ENCODE results near the gene GFAP. TPM values are rescaled to one million over a fixed set of nuclear protein-coding genes. Genes with fewer than 3 reads are reported as not detected.
A peak's percentile ranks its signal among the peaks of the same experiment; 100 is the strongest.

The GFAP gene
- polyA plus RNA-seq, 4 donors, result 0.32 to 1.3 (median 0.45) TPM; not detected in 1

DNA sequence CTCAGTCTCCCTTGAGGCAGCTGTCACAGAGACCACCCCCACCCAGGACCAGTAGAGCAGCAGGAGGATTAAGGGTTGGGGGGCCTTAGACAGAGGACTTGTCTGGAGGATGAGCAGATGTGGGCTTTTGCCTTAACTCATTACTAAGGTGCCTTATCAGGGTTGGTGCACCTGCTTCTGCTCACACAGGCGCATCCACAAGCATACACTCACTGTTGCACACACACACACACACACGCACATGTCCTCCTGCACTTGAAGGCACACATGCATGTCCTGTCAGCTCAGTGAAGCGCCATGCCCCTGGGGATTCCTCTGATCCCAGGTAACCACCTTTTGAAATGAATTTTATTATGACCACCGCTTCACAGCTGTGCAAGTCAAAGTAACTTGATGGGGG, 1.2 kb downstream of the GFAP start:
- Histone ChIP-seq H3K27me3 (ENCODE audit: control insufficient read depth in 3 of 3, insufficient read depth in 3 of 3, low read length in 3 of 3) (peaks cover 0 to 21% (median 0%) of the 10 kb centered on the region in 3 donors), H3K9me3 (ENCODE audit: control insufficient read depth in 2 of 2, insufficient read depth in 1 of 2, low read depth in 1 of 2, low read length in 1 of 2) (no peaks in the 10 kb centered on the region), H3K4me1 (ENCODE audit: control insufficient read depth in 3 of 3, insufficient read depth in 2 of 3, low read depth in 1 of 3, low read length in 2 of 3) (peaks cover 0 to 9% (median 0%) of the 10 kb centered on the region in 3 donors), H3K4me3 (ENCODE audit: low read depth in 1 of 3, low read length in 3 of 3) (no peak overlapping the region), H3K36me3 (ENCODE audit: control insufficient read depth in 3 of 3, insufficient read depth in 2 of 3, low read depth in 1 of 3, low read length in 3 of 3) (no peaks in the 10 kb centered on the region), H3K27ac (ENCODE audit: low read depth in 1 of 3, low read length in 2 of 3) (no peak overlapping the region)
- FAIRE-seq (no peak), DNase-seq (no peak)
- 65 to 79% (median 75%) methylated on average over 4 of the region's 4 CpGs for WGBS, 3 donors

DNA sequence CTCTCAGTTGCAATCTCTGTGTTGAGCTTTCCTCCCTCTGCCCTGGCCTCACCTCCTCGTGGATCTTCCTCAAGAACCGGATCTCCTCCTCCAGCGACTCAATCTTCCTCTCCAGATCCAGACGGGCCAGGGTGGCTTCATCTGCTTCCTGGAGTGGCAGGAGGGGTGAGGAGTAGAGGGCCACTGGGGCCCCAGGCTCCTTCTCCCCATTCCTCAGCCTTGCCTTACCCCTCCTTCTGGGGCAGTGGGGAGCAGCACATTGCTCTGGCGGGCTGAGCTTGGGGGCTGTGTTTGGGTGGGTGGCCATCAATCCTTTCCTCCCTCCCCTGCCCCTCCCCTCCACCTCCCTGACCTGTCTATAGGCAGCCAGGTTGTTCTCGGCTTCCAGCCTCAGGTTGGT, 1.6 kb downstream of the GFAP start:
- FAIRE-seq, result no peak
- H3K27me3 ChIP-seq (ENCODE audit: control insufficient read depth in 3 of 3, insufficient read depth in 3 of 3, low read length in 3 of 3), result peaks cover 0 to 21% (median 0%) of the 10 kb centered on the region in 3 donors

DNA sequence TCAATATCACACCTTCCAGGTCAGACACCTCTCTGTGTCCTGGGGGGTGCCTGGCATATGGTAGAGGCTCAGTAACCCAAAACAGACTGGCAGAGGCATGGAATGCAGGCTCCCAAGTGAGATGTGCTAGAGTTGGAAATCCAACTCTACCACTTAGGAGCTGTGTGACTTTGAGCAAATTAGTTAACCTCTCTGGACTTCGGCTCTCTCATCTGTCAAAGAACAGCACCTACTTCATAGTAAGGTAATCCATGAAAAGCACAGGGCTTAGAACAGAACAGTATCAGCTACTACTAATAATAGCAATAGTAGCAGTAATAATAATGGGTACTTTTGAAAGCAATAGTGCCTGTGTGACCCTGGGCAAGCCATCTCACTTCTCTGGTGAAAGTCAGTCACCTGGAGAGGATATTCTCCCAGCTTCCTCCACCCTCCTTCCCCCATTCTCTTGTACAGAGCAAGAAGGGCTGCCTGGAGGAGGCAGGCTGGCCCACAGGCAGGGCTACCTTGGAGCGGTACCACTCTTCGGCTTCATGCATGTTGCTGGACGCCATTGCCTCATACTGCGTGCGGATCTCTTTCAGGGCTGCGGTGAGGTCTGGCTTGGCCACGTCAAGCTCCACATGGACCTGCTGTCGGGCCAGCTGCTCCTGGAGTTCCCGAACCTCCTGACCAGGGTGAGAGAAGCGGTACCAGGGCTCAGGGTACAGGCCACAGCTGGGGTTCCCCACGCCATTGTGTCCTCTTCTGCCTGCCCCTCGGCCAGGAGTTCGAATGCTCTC, 2.3 kb downstream of the GFAP start:
- Histone ChIP-seq H3K4me1 (ENCODE audit: control insufficient read depth in 3 of 3, insufficient read depth in 2 of 3, low read depth in 1 of 3, low read length in 2 of 3) (peaks cover 0 to 9% (median 0%) of the 10 kb centered on the region in 3 donors), H3K36me3 (ENCODE audit: control insufficient read depth in 3 of 3, insufficient read depth in 2 of 3, low read depth in 1 of 3, low read length in 3 of 3) (no peaks in the 10 kb centered on the region), H3K27ac (ENCODE audit: low read depth in 1 of 3, low read length in 2 of 3) (no peak overlapping the region), H3K4me3 (ENCODE audit: low read depth in 1 of 3, low read length in 3 of 3) (no peak overlapping the region), H3K27me3 (ENCODE audit: control insufficient read depth in 3 of 3, insufficient read depth in 3 of 3, low read length in 3 of 3) (peaks cover 0 to 21% (median 0%) of the 10 kb centered on the region in 3 donors), H3K9me3 (ENCODE audit: control insufficient read depth in 2 of 2, insufficient read depth in 1 of 2, low read depth in 1 of 2, low read length in 1 of 2) (no peaks in the 10 kb centered on the region)
- 83 to 87% (median 83%) methylated on average over 14 of the region's 14 CpGs for WGBS, 3 donors
- DNase-seq (no peak), FAIRE-seq (no peak)

More for the DNA sequence above, 1.6 kb downstream of the GFAP start:
- H3K27ac ChIP-seq (ENCODE audit: low read depth in 1 of 3, low read length in 2 of 3), result no peak overlapping the region
- H3K4me1 ChIP-seq (ENCODE audit: control insufficient read depth in 3 of 3, insufficient read depth in 2 of 3, low read depth in 1 of 3, low read length in 2 of 3), result peaks cover 0 to 9% (median 0%) of the 10 kb centered on the region in 3 donors
- H3K9me3 ChIP-seq (ENCODE audit: control insufficient read depth in 2 of 2, insufficient read depth in 1 of 2, low read depth in 1 of 2, low read length in 1 of 2), result no peaks in the 10 kb centered on the region
- 44 to 52% (median 52%) methylated on average over 6 of the region's 6 CpGs for WGBS, 3 donors
- no peak for DNase-seq
- no peak overlapping the region for H3K4me3 ChIP-seq (ENCODE audit: low read depth in 1 of 3, low read length in 3 of 3)
- H3K36me3 ChIP-seq (ENCODE audit: control insufficient read depth in 3 of 3, insufficient read depth in 2 of 3, low read depth in 1 of 3, low read length in 3 of 3), result no peaks in the 10 kb centered on the region

DNA sequence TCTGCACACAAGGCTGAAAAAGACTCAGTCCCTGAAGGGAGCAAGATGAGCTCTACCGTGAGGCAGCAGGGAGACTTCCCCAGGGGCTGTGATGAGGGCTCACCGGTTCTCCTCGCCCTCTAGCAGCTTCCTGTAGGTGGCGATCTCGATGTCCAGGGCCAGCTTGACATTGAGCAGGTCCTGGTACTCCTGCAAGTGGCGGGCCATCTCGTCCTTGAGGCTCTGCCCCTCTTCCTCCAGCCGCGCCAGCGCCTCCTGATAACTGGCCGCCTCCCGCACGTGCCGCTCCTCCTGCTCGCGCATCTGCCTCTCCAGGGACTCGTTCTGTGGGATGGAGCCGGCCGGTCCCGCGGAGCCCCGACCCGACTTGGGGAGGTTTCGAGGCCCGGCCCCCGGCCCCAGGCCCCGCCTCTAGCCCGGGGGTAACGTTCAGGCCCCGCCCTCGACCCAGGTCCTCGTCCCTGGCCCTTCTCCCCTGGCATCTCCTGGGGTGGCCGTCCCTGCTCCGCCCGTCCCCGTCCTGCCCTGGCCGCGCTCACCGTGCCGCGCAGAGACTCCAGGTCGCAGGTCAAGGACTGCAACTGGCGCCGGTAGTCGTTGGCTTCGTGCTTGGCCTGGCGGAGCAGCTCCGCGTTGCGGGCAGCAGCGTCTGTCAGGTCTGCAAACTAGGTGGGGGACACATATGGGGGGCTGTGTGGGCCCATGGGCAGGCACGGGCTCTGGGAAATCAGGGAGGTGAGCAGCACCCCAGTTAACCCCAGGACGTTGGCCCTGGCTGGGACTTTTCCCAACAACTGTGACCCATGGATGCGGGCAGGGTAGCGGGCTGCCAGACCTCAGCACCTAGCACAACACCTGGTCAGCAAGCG, 3.9 kb downstream of the GFAP start:
- FAIRE-seq (no peak), DNase-seq (peak; percentile 54 to 62)
- Histone ChIP-seq H3K9me3 (ENCODE audit: control insufficient read depth in 2 of 2, insufficient read depth in 1 of 2, low read depth in 1 of 2, low read length in 1 of 2) (no peaks in the 10 kb centered on the region), H3K4me3 (ENCODE audit: low read depth in 1 of 3, low read length in 3 of 3) (peak overlapping the region in 2 of 3 donors; percentile 10 to 19), H3K27me3 (ENCODE audit: control insufficient read depth in 3 of 3, insufficient read depth in 3 of 3, low read length in 3 of 3) (peaks cover 0 to 21% (median 0%) of the 10 kb centered on the region in 3 donors), H3K36me3 (ENCODE audit: control insufficient read depth in 3 of 3, insufficient read depth in 2 of 3, low read depth in 1 of 3, low read length in 3 of 3) (no peaks in the 10 kb centered on the region), H3K4me1 (ENCODE audit: control insufficient read depth in 3 of 3, insufficient read depth in 2 of 3, low read depth in 1 of 3, low read length in 2 of 3) (peaks cover 0 to 24% (median under 1%) of the 10 kb centered on the region in 3 donors), H3K27ac (ENCODE audit: low read depth in 1 of 3, low read length in 2 of 3) (no peak overlapping the region)
- WGBS, 3 donors, result 6 to 12% (median 11%) methylated on average over 55 to 56 of the region's 56 CpGs

DNA sequence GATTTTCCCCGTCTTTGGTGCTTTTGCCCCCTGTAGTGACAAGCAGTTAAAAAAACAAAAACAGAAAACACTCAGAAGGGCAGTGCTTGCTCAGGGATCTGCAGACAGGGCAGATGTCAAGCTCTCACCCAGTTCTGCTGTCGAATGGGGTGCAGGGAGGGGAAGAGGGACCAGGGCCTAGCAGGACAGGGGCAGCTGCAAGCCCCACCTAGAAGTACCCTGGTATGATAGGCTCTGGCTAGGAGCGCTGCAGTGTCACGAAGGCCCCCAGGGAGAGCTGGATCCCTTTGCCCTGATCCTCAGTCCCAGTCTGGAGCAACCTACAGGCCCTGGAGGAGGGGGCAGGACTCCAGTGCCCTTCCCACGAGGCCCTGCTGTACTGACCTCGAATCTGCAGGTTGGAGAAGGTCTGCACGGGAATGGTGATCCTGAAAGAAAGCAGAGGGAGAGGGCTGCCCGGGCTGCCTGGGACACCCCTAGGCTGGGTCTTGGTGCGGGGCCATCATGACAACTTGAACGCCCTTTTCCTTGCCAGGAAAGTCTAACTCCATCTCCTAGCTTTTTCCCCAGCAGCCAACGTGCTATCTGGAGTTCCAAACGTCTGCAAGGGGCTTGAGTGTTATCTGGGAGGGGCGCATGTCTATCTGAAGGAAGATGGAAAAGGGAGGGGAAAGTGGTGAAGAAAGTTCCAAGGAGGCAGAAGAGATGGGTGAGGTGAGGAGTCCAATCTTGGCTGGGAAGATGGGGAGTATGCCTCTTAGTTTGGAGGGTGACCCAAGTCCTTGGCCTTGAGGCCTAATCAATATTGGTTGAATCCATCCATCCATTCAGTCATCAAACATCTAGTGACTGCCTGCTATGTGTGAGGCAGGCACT, 4.8 kb downstream of the GFAP start:
- 80 to 88% (median 87%) methylated on average over 12 to 13 of the region's 13 CpGs for WGBS, 3 donors
- FAIRE-seq, result no peak
- peaks cover 0 to 21% (median 0%) of the 10 kb centered on the region in 3 donors for H3K27me3 ChIP-seq (ENCODE audit: control insufficient read depth in 3 of 3, insufficient read depth in 3 of 3, low read length in 3 of 3)

DNA sequence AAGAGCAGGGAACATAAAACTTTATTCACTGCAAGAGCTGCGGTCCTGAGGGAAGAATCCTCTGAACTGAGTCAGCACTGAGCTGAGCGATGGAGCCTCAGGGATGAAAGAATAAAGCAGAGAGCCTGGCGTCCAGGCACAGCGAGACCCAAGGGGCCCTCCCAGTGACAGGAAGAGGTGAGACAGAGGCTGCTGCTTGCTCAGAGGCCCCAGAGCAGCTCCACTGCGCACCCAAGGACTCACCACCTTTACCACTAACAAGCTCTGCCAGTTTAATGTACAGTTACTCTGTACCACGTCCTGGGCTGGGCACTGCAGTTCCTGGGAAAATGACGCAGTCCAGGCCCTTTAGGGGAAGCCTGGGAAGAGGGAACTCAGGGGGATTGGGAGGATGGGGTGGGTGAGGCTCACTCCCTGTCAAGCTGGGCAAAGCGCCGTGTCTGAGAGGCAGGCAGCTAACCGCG, 5.6 kb downstream of the GFAP start:
- 80 to 81% (median 81%) methylated on average over 11 of the region's 11 CpGs for WGBS, 3 donors
- H3K36me3 ChIP-seq (ENCODE audit: control insufficient read depth in 3 of 3, insufficient read depth in 2 of 3, low read depth in 1 of 3, low read length in 3 of 3), result no peaks in the 10 kb centered on the region
- H3K9me3 ChIP-seq (ENCODE audit: control insufficient read depth in 2 of 2, insufficient read depth in 1 of 2, low read depth in 1 of 2, low read length in 1 of 2), result no peaks in the 10 kb centered on the region
- H3K27me3 ChIP-seq (ENCODE audit: control insufficient read depth in 3 of 3, insufficient read depth in 3 of 3, low read length in 3 of 3), result peaks cover 0 to 21% (median 0%) of the 10 kb centered on the region in 3 donors
- DNase-seq (no peak), FAIRE-seq (no peak)
- H3K27ac ChIP-seq (ENCODE audit: low read depth in 1 of 3, low read length in 2 of 3), result no peak overlapping the region
- peaks cover 0 to 37% (median 9%) of the 10 kb centered on the region in 3 donors for H3K4me1 ChIP-seq (ENCODE audit: control insufficient read depth in 3 of 3, insufficient read depth in 2 of 3, low read depth in 1 of 3, low read length in 2 of 3)
- H3K4me3 ChIP-seq (ENCODE audit: low read depth in 1 of 3, low read length in 3 of 3), result no peak overlapping the region

More for the DNA sequence above, 4.8 kb downstream of the GFAP start:
- no peaks in the 10 kb centered on the region for H3K9me3 ChIP-seq (ENCODE audit: control insufficient read depth in 2 of 2, insufficient read depth in 1 of 2, low read depth in 1 of 2, low read length in 1 of 2)
- peaks cover 0 to 30% (median 6%) of the 10 kb centered on the region in 3 donors for H3K4me1 ChIP-seq (ENCODE audit: control insufficient read depth in 3 of 3, insufficient read depth in 2 of 3, low read depth in 1 of 3, low read length in 2 of 3)
- H3K27ac ChIP-seq (ENCODE audit: low read depth in 1 of 3, low read length in 2 of 3), result no peak overlapping the region
- H3K36me3 ChIP-seq (ENCODE audit: control insufficient read depth in 3 of 3, insufficient read depth in 2 of 3, low read depth in 1 of 3, low read length in 3 of 3), result no peaks in the 10 kb centered on the region
- no peak overlapping the region for H3K4me3 ChIP-seq (ENCODE audit: low read depth in 1 of 3, low read length in 3 of 3)
- DNase-seq, result no peak

DNA sequence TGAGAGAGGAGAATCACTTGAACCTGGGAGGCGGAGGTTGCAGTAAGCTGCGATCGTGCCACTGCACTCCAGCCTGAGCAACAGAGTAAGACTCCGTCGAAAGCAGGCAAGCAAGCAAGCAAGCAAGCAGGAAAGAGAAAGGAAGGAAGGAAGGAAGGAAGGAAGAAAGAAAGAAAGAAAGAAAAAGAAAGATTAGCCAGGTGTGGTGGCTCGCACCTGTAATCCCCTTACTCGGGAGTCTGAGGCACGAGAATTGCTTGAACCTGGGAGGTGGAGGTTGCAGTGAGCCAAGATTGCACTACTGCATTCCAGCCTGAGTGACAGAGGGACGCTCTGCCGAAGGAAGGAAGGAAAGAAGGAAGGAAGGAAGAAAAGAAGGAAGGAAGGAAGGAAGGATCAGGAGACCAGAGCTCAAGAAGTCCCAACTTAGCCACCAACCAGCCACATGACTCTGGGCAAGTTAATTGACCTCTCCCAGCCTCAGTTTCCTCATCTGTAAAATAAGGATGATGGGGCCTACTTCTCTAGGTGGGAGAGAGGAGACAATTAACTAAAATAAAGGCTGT, 6.5 kb downstream of the GFAP start:
- 83 to 93% (median 89%) methylated on average over 10 of the region's 10 CpGs for WGBS, 3 donors

More for the DNA sequence above, 6.5 kb downstream of the GFAP start:
- peaks cover 0 to 4% (median 0%) of the 10 kb centered on the region in 3 donors for H3K36me3 ChIP-seq (ENCODE audit: control insufficient read depth in 3 of 3, insufficient read depth in 2 of 3, low read depth in 1 of 3, low read length in 3 of 3)
- FAIRE-seq (no peak), DNase-seq (no peak)
- no peaks in the 10 kb centered on the region for H3K9me3 ChIP-seq (ENCODE audit: control insufficient read depth in 2 of 2, insufficient read depth in 1 of 2, low read depth in 1 of 2, low read length in 1 of 2)
- H3K27me3 ChIP-seq (ENCODE audit: control insufficient read depth in 3 of 3, insufficient read depth in 3 of 3, low read length in 3 of 3), result peaks cover 0 to 21% (median 0%) of the 10 kb centered on the region in 3 donors
- H3K4me1 ChIP-seq (ENCODE audit: control insufficient read depth in 3 of 3, insufficient read depth in 2 of 3, low read depth in 1 of 3, low read length in 2 of 3), result peaks cover 0 to 41% (median 10%) of the 10 kb centered on the region in 3 donors
- no peak overlapping the region for H3K27ac ChIP-seq (ENCODE audit: low read depth in 1 of 3, low read length in 2 of 3)
- H3K4me3 ChIP-seq (ENCODE audit: low read depth in 1 of 3, low read length in 3 of 3), result no peak overlapping the region
